Testis (tissue), 3 donors: ENCODE measurements around the gene LUC7L3. TPM values are rescaled to one million over a fixed set of nuclear protein-coding genes. Genes with fewer than 3 reads are reported as not detected.
A peak's percentile ranks its signal among the peaks of the same experiment; 100 is the strongest.

ENCODE experiments used
- DNase-seq: peaks from one replicate; pipeline ENCODE4 v3.0.0-alpha.2; 2019
- H3K27ac ChIP-seq, 2 donors: fragments of 200-600 bp; sonication (generic); one replicate each; pipeline ENCODE4 v1.5.1; 2019
- H3K27me3 ChIP-seq: fragments of 200-600 bp; sonication (generic); one replicate; pipeline ENCODE4 v1.5.1; 2019
- H3K36me3 ChIP-seq: fragments of 200-600 bp; sonication (generic); one replicate; pipeline ENCODE4 v1.5.1; 2017; ENCODE audit warnings: low read depth; ENCODE audit errors: missing control alignments
- H3K4me1 ChIP-seq: fragments of 200-600 bp; sonication (generic); one replicate; pipeline ENCODE4 v1.5.1; 2019
- H3K4me3 ChIP-seq, 2 donors: fragments of 200-600 bp; sonication (generic); one replicate each; pipeline ENCODE4 v1.5.1; 2017 to 2019
- H3K9me3 ChIP-seq: fragments of 200-600 bp; sonication (generic); one replicate; pipeline ENCODE4 v1.5.1; 2017
- CTCF ChIP-seq, 3 experiments: fragments of 450-650 bp in 2 of 3; fragments of 200-600 bp in 1 of 3; sonication (generic) in 1 of 3; IDR thresholded peaks; one replicate each; pipeline ENCODE4 v1.5.1; 2016 to 2019; ENCODE audit warnings: antibody characterized with exemption in 3 of 3, mild to moderate bottlenecking in 2 of 3, moderate library complexity in 1 of 3
- POLR2A ChIP-seq: fragments of 450-650 bp; IDR thresholded peaks from one replicate; pipeline ENCODE4 v1.6.1; 2017; ENCODE audit warnings: antibody characterized with exemption, mild to moderate bottlenecking, moderate library complexity
- WGBS, 2 donors: methylation state at CpG; one replicate each; pipeline ENCODE4 v1.1.5; 2018; 5-methylcytosine and 5-hydroxymethylcytosine counted together
- intact Hi-C: fragments of 100-400 bp; cut with DNase I; formaldehyde crosslinking; loops from one replicate; pipeline ENCODE4 v1.15.1; 2023; ENCODE audit warnings: low total_unique reads
- polyA plus RNA-seq: library from polyadenylated mRNA; stranded (reverse); fragments of 350-450 nt; fragmentation: Illumina TruSeq; extraction: RNeasy Lipid Tissue Mini Kit (QIAGEN cat#74804); gene quantifications from one replicate; pipeline ENCODE4 v1.2.3, GENCODE V29; 2014; ENCODE audit warnings: low read depth, low replicate concordance; ENCODE audit not compliant: insufficient read depth
- total RNA-seq, 2 donors: library from RNA; depleted of rRNA; stranded (reverse); fragments of >200 nt; gene quantifications; one replicate each; pipeline ENCODE4 v1.2.3, GENCODE V29; 2016

The LUC7L3 gene
- total and polyA plus RNA-seq, 3 donors from 2014 or later: 37.4 to 160 (median 115) TPM

- 40 to 50% methylated on average over 3 of the region's 3 CpGs for WGBS, 2 donors
- Histone ChIP-seq H3K4me3 (no peak overlapping the region), H3K36me3 (no peaks in the 10 kb centered on the region), H3K9me3 (no peaks in the 10 kb centered on the region), H3K27ac (no peak overlapping the region), H3K4me1 (no peaks in the 10 kb centered on the region), H3K27me3 (no peaks in the 10 kb centered on the region)
- intact Hi-C loops: loop anchor here (5.0 kb wide), 1 partner anchor 150 kb away; the partner anchor contains the start of gene SPATA20
- DNase-seq: no peak
- TF ChIP-seq CTCF (IDR thresholded peaks at IDR 0.05): no peak
- no peak for TF ChIP-seq POLR2A
These were observed 21.6 kb upstream of the LUC7L3 start for GRCh38 chr17:50697663-50698272.

DNA sequence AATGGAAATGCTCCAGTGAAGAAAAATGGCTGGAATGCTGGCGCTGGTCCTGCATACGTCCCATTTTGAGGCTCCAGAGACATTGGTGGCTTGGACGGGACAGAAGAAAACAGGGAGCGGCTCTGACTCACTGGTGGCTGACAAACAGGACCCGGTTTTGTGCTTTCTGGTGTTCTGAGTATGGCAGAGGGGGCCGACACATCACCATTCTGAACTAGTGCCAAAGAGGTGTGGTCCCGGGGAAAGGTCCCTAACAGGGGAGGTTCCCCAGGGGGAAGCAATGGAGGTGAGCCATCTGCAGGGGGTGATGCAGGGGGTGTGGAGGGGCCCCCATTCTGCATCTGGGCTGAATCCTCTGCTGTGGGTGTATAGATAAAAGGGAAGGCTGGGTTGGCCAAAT lies 20.0 kb upstream of the LUC7L3 start:
- WGBS, 2 donors: 88 to 91% methylated on average over 7 of the region's 7 CpGs
- H3K36me3 ChIP-seq: no peaks in the 10 kb centered on the region
- H3K27me3 ChIP-seq: no peaks in the 10 kb centered on the region
- intact Hi-C loops: loop anchor here (5.0 kb wide), 1 partner anchor 152 kb away; the partner anchor contains the start of gene SPATA20
- H3K4me1 ChIP-seq: no peaks in the 10 kb centered on the region
- DNase-seq: no peak
- no peak for TF ChIP-seq CTCF (IDR thresholded peaks at IDR 0.05)
- no peak for TF ChIP-seq POLR2A
- H3K9me3 ChIP-seq: no peaks in the 10 kb centered on the region
- no peak overlapping the region for H3K27ac ChIP-seq
- no peak overlapping the region for H3K4me3 ChIP-seq

DNA sequence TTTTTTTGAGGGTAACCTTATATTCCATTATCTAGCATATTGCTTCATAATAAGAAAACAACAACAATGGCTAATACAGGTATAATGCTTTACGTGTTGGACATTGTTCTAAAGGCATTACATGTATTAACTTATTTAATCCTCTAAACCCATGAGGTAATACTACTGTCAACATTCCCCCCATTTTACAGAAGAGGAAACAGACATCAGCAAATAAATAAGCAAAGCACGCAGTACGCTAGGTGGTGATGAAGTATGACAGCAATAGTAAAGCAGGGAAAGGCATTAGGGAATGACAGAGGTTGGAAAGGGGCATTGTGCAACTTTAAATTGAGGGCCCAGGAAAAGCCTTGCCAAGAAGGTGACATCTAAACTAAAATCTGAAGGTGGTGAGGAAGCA lies 16.2 kb upstream of the LUC7L3 start:
- intact Hi-C loops: no loop called here
- H3K4me3 ChIP-seq: no peak overlapping the region
- no peaks in the 10 kb centered on the region for H3K27me3 ChIP-seq
- no peak for DNase-seq
- no peaks in the 10 kb centered on the region for H3K9me3 ChIP-seq
- H3K4me1 ChIP-seq: peaks cover 2% of the 10 kb centered on the region
- no peak overlapping the region for H3K27ac ChIP-seq
- 84 to 90% methylated on average over 3 of the region's 3 CpGs for WGBS, 2 donors
- H3K36me3 ChIP-seq: no peaks in the 10 kb centered on the region
- no peak for TF ChIP-seq CTCF (IDR thresholded peaks at IDR 0.05)
- no peak for TF ChIP-seq POLR2A

GRCh38 chr17:50707289-50708049 lies 11.9 kb upstream of the LUC7L3 start, which contains the start of gene ANKRD40:
Gene ANKRD40, minus strand, starts transcription at chr17:50707914. Its CDS starts 260 bp downstream, at chr17:50707654.
- WGBS, 2 donors: 0 to 1% methylated on average over 37 to 71 of the region's 74 CpGs
- no peaks in the 10 kb centered on the region for H3K36me3 ChIP-seq
- peak within 1 kb of the TSS; percentile 92 to 99 for H3K27ac ChIP-seq
- no peak for TF ChIP-seq POLR2A
- TF ChIP-seq CTCF (IDR thresholded peaks at IDR 0.05): no peak
- intact Hi-C loops: no loop called here
- DNase-seq: peak; percentile 91
- peak within 1 kb of the TSS; percentile 78 to 85 for H3K4me3 ChIP-seq
- no peaks in the 10 kb centered on the region for H3K27me3 ChIP-seq
- H3K9me3 ChIP-seq: no peaks in the 10 kb centered on the region
- H3K4me1 ChIP-seq: peaks cover 19% of the 10 kb centered on the region
